PC-9 (cell line): ENCODE measurements around the gene GUCA1A. TPM values are rescaled to one million over a fixed set of nuclear protein-coding genes. Genes with fewer than 3 reads are reported as not detected.

Experiments
- BruUV-seq: library from RNA; stranded (reverse); fragments of 400-500 nt; replicated peaks from 2 replicates; lab custom pipeline; 2021; lab: Mats Ljungman, UMichigan
- CTCF ChIA-PET: fragments of 300-600 bp; sonication (Branson Sonifier 250); formaldehyde crosslinking; loops from one replicate; lab custom pipeline; 2022; ENCODE audit warnings: antibody characterized with exemption; lab: Charles Lee
- POLR2A ChIA-PET: fragments of 300-600 bp; sonication (Branson Sonifier 250); formaldehyde crosslinking; loops from one replicate; lab custom pipeline; 2022; ENCODE audit warnings: antibody characterized with exemption; ENCODE audit not compliant: unreplicated experiment; lab: Charles Lee
- DNase-seq, 2 experiments: peaks; one replicate each; pipeline versions ENCODE4 v3.0.0 to v3.0.0-alpha.2; 2015 to 2022; ENCODE audit warnings: mixed read lengths in 1 of 2
- H2AFZ ChIP-seq: fragments of 200-600 bp; sonication (generic); 2 replicates; pipeline ENCODE4 v1.8.1; 2017; ENCODE audit warnings: antibody characterized with exemption
- H3F3A ChIP-seq: fragments of 200-600 bp; sonication (generic); 2 replicates; pipeline ENCODE4 v1.8.1; 2017; ENCODE audit warnings: antibody characterized with exemption, mild to moderate bottlenecking, low read depth; ENCODE audit not compliant: insufficient read depth
- H3K27ac ChIP-seq: fragments of 200-600 bp; sonication (generic); 2 replicates; pipeline ENCODE4 v1.6.1; 2016; ENCODE audit warnings: mixed run types
- H3K27me3 ChIP-seq: fragments of 200-600 bp; sonication (generic); 2 replicates; pipeline ENCODE4 v1.6.1; 2016; ENCODE audit warnings: low read depth, mixed run types; ENCODE audit not compliant: insufficient read depth
- H3K36me3 ChIP-seq: fragments of 200-600 bp; sonication (generic); 2 replicates; pipeline ENCODE4 v1.6.1; 2016; ENCODE audit warnings: low read depth, mixed run types
- H3K4me1 ChIP-seq: fragments of 200-600 bp; sonication (generic); replicated peaks from 2 replicates; pipeline ENCODE4 v1.6.1; 2016; ENCODE audit warnings: mixed run types; ENCODE audit not compliant: insufficient read depth
- H3K4me2 ChIP-seq: fragments of 200-600 bp; sonication (generic); 2 replicates; pipeline ENCODE4 v1.6.1; 2017; ENCODE audit warnings: mixed run types
- H3K4me3 ChIP-seq: fragments of 200-600 bp; sonication (generic); 2 replicates; pipeline ENCODE4 v1.6.1; 2016; ENCODE audit warnings: mixed run types
- H3K79me2 ChIP-seq: fragments of 200-600 bp; sonication (generic); 2 replicates; pipeline ENCODE4 v1.6.1; 2017; ENCODE audit warnings: low read depth, mixed run types
- H3K9me2 ChIP-seq: fragments of 200-600 bp; sonication (generic); 2 replicates; pipeline ENCODE4 v1.8.1; 2017; ENCODE audit warnings: mild to moderate bottlenecking; ENCODE audit not compliant: insufficient read depth
- H3K9me3 ChIP-seq: fragments of 200-600 bp; sonication (generic); 2 replicates; pipeline ENCODE4 v1.8.1; 2016; ENCODE audit warnings: low read depth; ENCODE audit not compliant: insufficient read depth
- H4K20me1 ChIP-seq: fragments of 200-600 bp; sonication (generic); 2 replicates; pipeline ENCODE4 v1.8.1; 2017; ENCODE audit not compliant: insufficient read depth
- CTCF ChIP-seq: fragments of 200-600 bp; sonication (generic); conservative IDR thresholded peaks from 2 replicates; pipeline ENCODE4 v1.6.1; 2017; ENCODE audit warnings: mixed run types, antibody characterized with exemption, mild to moderate bottlenecking, moderate library complexity
- EZH2 ChIP-seq: fragments of 200-600 bp; sonication (generic); IDR thresholded peaks from 2 replicates; pipeline ENCODE4 v1.8.0; 2017; ENCODE audit warnings: antibody characterized with exemption, low read depth
- intact Hi-C: fragments of 100-400 bp; cut with micrococcal nuclease; formaldehyde crosslinking; loops from one replicate; pipeline ENCODE4 v1.10.0; 2022; ENCODE audit not compliant: unreplicated experiment
- total RNA-seq: library from RNA; stranded (reverse); gene quantifications from 2 replicates; pipeline ENCODE4 v1.2.3, GENCODE V29; 2021

GUCA1A gene
- total RNA-seq, 1 experiment from 2014 or later, result not detected

DNA sequence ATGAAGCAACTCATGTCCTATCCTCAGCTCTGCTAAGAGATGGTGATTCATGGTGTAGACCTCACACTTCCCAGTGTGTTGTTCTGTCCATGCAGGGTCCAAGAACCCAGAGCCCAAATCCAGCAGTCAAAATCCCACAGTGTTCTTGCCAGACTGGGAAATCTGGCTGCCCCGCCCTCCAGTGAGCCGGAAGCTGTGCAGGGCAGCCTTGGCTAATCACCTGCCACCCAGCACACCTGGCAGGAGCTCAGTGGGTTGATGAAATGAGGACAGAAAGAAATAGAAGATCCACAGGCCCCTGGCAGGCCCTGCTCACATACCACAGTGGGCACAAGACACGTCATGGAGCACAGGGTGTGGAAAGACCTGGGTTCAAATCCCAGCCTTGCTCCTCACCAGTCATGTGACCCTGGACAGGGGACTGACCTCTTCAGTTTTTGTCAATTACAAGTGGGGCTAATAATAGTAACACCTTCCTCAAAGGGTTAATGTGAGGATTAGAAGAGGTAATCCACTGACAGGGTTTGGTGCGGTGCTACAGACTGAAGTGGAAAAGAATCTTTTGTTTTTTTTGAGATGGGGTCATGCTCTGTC lies 13.6 kb upstream of the GUCA1A start:
- Histone ChIP-seq H3K4me2 (no peak overlapping the region), H3K9me3 (no peaks in the 10 kb centered on the region), H3F3A (no peaks in the 10 kb centered on the region; the same call in 1 of the 2 replicates), H3K36me3 (no peaks in the 10 kb centered on the region), H3K27me3 (no peaks in the 10 kb centered on the region), H3K9me2 (no peaks in the 10 kb centered on the region), H4K20me1 (no peaks in the 10 kb centered on the region), H2AFZ (no peak overlapping the region), H3K4me1 (peaks cover 16% of the 10 kb centered on the region), H3K4me3 (no peak overlapping the region), H3K79me2 (no peaks in the 10 kb centered on the region), H3K27ac (no peak overlapping the region)
- BruUV-seq, result no TSS peak
- ChIA-PET CTCF (interaction anchor here (0.7 kb wide), 1 partner anchor 359 kb away, joined by 3 read pairs; no protein-coding TSS in a partner anchor), POLR2A (interaction anchor here (0.6 kb wide), 1 partner anchor 17 kb away, joined by 3 read pairs; the partner anchor contains the start of gene C6orf132)
- TF ChIP-seq EZH2 (no peak), CTCF (no peak)
- no peak for DNase-seq
- intact Hi-C loops, result loop anchor here (2.0 kb wide), 1 partner anchor 17 kb away; the partner anchor contains the start of gene C6orf132

- POLR2A ChIA-PET, result interaction anchor here (0.6 kb wide), 1 partner anchor 116 kb away, joined by 3 read pairs; no protein-coding TSS in a partner anchor
Observed at GRCh38 chr6:42162384-42162783, 10.8 kb upstream of the GUCA1A start.

DNA sequence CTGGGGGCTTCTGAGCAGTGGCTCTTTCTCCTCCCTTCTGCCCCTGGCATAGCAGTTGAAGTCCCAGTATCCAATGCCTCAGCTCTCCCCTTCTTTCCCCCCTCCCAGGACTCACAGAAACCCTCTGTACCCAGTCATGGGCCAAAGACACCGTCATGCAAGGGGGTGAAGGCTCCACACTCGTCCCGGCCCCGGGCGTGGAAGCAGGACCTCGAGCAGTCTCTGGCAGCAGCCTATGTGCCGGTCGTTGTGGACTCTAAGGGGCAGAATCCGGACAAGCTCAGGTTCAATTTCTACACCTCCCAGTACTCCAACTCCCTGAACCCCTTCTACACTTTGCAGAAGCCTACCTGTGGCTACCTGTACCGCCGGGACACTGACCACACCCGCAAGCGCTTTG lies 10.4 kb upstream of the GUCA1A start:
- intact Hi-C loops, result no loop called here
- no peak for TF ChIP-seq CTCF
- TF ChIP-seq EZH2, result no peak
- H3K9me2 ChIP-seq, result no peaks in the 10 kb centered on the region
- ChIA-PET POLR2A (interaction anchor here (0.8 kb wide), 1 partner anchor 80 kb away, joined by 8 read pairs; no protein-coding TSS in a partner anchor), CTCF (no interaction called here)
- no peak overlapping the region for H3K4me2 ChIP-seq
- H3F3A ChIP-seq, result no peaks in the 10 kb centered on the region; the same call in 1 of the 2 replicates
- no peak overlapping the region for H3K4me3 ChIP-seq
- no peak overlapping the region for H2AFZ ChIP-seq
- no peaks in the 10 kb centered on the region for H3K79me2 ChIP-seq
- H3K27me3 ChIP-seq, result no peaks in the 10 kb centered on the region
- H3K9me3 ChIP-seq, result no peaks in the 10 kb centered on the region
- no peak overlapping the region for H3K27ac ChIP-seq
- H4K20me1 ChIP-seq, result no peaks in the 10 kb centered on the region
- no TSS peak for BruUV-seq
- H3K36me3 ChIP-seq, result no peaks in the 10 kb centered on the region
- H3K4me1 ChIP-seq, result 0 out of 2 replicates have a peak, but pooled peaks cover 15% of the 10 kb centered on the region
- DNase-seq, result no peak

More at GRCh38 chr6:42162384-42162783, 10.8 kb upstream of the GUCA1A start:
- CTCF ChIA-PET, result no interaction called here
- Histone ChIP-seq H3K27ac (no peak overlapping the region), H2AFZ (no peak overlapping the region), H3K27me3 (no peaks in the 10 kb centered on the region), H3F3A (no peaks in the 10 kb centered on the region; the same call in 1 of the 2 replicates), H4K20me1 (no peaks in the 10 kb centered on the region), H3K4me1 (0 out of 2 replicates have a peak, but pooled peaks cover 15% of the 10 kb centered on the region), H3K9me2 (no peaks in the 10 kb centered on the region), H3K4me2 (no peak overlapping the region), H3K79me2 (no peaks in the 10 kb centered on the region), H3K36me3 (no peaks in the 10 kb centered on the region), H3K9me3 (no peaks in the 10 kb centered on the region), H3K4me3 (no peak overlapping the region)
- no TSS peak for BruUV-seq
- intact Hi-C loops, result no loop called here
- TF ChIP-seq EZH2 (no peak), CTCF (no peak)
- DNase-seq, result no peak
